GM19351 (cell line): ENCODE results near the gene EHMT1.
A peak's percentile ranks its signal among the peaks of the same experiment; 100 is the strongest.
"Not testable (repeated sequence)": the region's sequence is repeated elsewhere in the genome, so short reads cannot be mapped to it uniquely, and the experiment has no call there.

Experiments
- ATAC-seq: cut with Tn5 transposase; IDR thresholded peaks from one replicate; pipeline ENCODE4 v1.9.1; 2021; ENCODE audit warnings: mild to moderate bottlenecking, moderate library complexity; ENCODE audit not compliant: unreplicated experiment

EHMT1 gene

DNA sequence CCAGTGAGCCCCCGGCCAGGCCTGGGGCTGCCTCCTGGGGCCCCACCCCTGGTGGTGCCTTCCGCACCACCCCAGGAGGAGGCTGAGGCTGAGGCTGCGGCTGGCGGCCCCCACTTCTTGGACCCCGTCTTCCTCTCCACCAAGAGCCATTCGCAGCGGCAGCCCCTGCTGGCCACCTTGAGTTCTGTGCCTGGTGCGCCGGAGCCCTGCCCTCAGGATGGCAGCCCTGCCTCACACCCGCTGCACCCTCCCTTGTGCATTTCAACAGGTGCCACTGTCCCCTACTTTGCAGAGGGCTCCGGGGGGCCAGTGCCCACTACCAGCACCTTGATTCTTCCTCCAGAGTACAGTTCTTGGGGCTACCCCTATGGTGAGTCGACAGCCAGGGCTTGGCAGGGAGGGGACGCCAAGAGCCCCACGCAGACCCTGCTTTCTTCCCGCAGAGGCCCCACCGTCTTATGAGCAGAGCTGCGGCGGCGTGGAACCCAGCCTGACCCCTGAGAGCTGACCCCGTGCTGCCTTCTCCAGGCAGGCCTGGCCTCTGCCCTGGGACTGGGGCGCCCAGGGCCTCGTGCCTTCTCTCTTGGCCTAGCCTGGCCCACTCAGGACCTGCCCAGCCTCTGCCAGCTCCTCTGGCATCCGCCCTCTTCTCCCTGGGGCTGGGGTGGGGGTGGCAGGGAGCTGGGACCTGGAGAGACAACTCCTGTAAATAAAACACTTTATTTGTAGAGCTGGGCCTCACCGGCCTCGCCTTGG, 4.0 kb upstream of the EHMT1 start:
- no peak for ATAC-seq

- no peak for ATAC-seq
These were observed 3.4 kb upstream of the EHMT1 start for GRCh38 chr9:137615387-137615871.

DNA sequence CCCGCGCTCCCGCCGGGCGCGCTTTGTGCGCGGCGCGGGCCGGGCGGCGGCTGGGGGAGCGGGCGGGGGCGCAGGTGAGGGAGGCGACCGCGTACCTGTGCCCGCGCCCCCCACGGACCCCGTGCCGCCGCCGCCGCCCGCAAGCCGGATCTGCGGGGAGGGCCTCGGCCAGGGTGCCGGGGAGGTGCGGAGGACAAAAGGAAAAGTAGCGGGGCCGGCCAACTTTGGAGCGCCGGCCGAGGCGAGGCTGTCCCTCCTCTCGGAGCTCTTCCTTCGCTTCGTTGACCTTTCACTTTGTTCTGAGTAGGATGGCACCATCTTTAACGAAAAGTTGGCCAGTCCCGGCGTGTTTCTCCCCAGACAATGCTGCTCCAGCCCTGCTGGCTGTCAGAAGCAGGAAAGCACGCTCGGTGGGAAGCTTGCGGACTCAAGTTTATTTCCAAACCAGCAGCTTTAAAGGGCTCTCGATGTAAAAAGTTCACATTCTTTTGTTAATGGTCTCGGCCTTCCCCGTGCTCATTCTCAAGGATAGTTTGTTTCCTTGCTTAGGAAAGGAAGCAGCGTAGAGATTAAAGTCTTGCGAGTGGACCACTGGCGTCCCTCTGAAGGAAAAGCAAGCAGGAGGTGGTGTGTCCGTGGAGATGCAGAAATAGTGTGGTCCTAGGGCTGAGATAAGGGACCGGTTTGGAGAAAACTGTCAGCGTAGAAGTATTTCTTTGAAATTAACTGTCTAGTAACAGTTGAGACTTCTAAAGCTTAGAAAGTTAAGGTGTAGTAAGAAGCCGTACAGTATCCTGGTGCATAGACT, 639 bp downstream of the EHMT1 start:
- peak; percentile 16 for ATAC-seq

- no peak for ATAC-seq
These were observed 1.2 kb downstream of the EHMT1 start for GRCh38 chr9:137620048-137620405.

GRCh38 chr9:137620581-137620980, 1.8 kb downstream of the EHMT1 start:
- ATAC-seq: no peak

- no peak for ATAC-seq
These were observed 2.4 kb downstream of the EHMT1 start for GRCh38 chr9:137621131-137621757.

DNA sequence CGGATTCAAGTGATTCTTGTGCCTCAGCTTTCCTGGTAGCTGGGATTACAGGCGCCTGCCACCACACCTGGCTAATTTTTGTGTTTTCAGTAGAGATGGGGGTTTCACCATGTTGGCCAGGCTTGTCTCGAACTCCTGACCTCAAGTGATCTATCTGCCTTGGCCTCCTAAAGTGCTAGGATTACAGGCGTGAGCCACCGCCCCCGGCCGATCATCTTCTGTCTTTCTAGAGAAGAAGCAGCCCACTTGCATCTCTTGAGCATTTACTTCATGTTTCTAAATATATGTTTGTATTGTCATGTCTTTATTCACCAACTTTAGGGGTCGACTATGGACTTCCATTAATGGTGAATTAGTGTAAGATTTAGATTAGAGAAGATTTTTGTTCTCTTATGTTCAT, 3.4 kb downstream of the EHMT1 start:
- ATAC-seq: not testable (repeated sequence)

GRCh38 chr9:137626464-137626863, 7.7 kb downstream of the EHMT1 start:
- ATAC-seq: no peak

DNA sequence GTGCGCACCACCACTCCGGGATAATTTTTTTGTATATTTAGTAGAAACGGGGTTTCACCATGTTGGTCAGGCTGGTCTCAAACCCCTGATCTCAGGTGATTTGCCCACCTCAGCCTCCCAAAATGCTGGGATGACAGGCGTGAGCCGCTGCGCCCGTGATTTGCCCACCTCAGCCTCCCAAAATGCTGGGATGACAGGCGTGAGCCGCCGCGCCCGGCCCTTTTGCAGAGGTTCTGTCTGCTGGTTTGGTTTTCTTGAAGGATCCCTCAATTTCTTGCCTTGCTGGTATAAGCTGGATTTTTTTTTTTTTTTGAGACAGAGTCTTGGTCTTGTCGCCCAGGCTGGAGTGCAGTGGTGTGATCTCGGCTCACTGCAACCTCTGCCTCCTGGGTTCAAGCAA, 8.6 kb downstream of the EHMT1 start:
- not testable (repeated sequence) for ATAC-seq

GRCh38 chr9:137630126-137630525, 11.3 kb downstream of the EHMT1 start:
- ATAC-seq: no peak

GRCh38 chr9:137630679-137631078, 11.9 kb downstream of the EHMT1 start:
- no peak for ATAC-seq

GRCh38 chr9:137631345-137632229, 12.8 kb downstream of the EHMT1 start:
- ATAC-seq: no peak

GRCh38 chr9:137632230-137633161, 13.7 kb downstream of the EHMT1 start:
- no peak for ATAC-seq

GRCh38 chr9:137634016-137634415, 15.2 kb downstream of the EHMT1 start:
- no peak for ATAC-seq

GRCh38 chr9:137638680-137639079, 19.9 kb downstream of the EHMT1 start:
- no peak for ATAC-seq

- no peak for ATAC-seq
These were observed 20.7 kb downstream of the EHMT1 start for GRCh38 chr9:137639303-137640051.

DNA sequence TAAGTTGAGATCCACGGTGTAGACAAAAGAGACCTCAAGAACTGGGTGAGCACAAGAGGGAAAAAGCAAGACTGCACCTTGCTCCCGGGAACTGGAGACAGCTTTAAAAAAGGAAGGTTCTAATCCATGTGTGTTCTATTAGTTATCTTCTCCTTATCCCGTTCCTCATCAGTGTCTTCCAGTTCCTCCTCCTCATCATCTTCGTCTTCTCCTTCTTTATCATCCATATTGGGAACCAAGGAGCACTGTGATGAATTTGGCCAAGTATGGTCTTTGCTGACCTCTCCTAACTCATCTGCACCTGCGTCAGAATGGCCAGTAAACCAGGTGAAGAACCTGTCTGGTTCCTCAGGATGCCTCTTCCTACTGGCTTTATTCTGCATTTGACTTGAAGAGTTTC, 22.1 kb downstream of the EHMT1 start:
- no peak for ATAC-seq

DNA sequence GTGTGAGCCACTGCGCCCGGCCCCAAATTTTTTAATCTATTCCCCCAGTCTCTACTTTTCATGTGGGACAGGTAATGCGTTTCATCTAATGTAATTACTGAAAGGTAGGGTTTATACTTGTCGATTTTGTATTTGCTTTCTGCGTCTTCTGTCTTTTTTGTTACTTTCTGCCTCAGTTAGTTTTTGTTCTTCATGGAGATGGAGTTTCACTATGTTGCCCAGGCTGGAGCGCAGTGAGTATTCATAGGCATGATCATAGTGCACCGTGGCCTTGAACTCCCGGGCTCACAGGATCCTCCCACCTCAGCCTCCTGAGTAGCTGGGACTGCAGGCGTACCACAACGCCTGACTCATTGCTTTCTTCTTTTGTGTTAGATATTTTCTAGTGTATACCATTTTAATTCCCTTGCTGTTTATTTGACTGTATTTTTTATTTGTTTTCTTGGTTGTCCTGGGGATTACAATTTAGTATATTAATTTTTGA, 23.4 kb downstream of the EHMT1 start:
- no peak for ATAC-seq

GRCh38 chr9:137642892-137643291, 24.1 kb downstream of the EHMT1 start:
- ATAC-seq: no peak
